HepG2 (cell line): Measurements from ENCODE around the gene NEURL2. TPM values are rescaled to one million over a fixed set of nuclear protein-coding genes. Genes with fewer than 3 reads are reported as not detected.
A peak's percentile ranks its signal among the peaks of the same experiment; 100 is the strongest.

Experiments used
- AHR ChIP-seq: IDR thresholded peaks from 2 replicates; pipeline ENCODE4 v1.6.1; 2018; ENCODE audit warnings: missing genetic modification reagents, missing compliant biosample characterization
- CTCF ChIP-seq: sonication (generic); formaldehyde crosslinking; IDR thresholded peaks from 2 replicates; pipeline ENCODE4 v1.5.0; 2020; ENCODE audit warnings: mild to moderate bottlenecking, missing genetic modification reagents, moderate library complexity
- EED ChIP-seq: sonication (generic); formaldehyde crosslinking; IDR thresholded peaks from 2 replicates; pipeline ENCODE4 v1.5.0; 2020; ENCODE audit warnings: mild to moderate bottlenecking, missing genetic modification reagents
- ETS1 ChIP-seq: sonication (generic); formaldehyde crosslinking; IDR thresholded peaks from 2 replicates; pipeline ENCODE4 v1.4.0; 2020; ENCODE audit warnings: missing genetic modification reagents
- FIP1L1 ChIP-seq: fragments of 200-400 bp; formaldehyde crosslinking; IDR thresholded peaks from 2 replicates; pipeline ENCODE4 v1.6.1; 2018; ENCODE audit warnings: low read depth, mild to moderate bottlenecking, low read length, moderate library complexity, borderline replicate concordance; ENCODE audit not compliant: insufficient read depth
- FLYWCH1 ChIP-seq: sonication (generic); formaldehyde crosslinking; IDR thresholded peaks from 2 replicates; pipeline ENCODE4 v1.8.1; 2023; ENCODE audit warnings: mild to moderate bottlenecking, missing genetic modification reagents
- GPBP1L1 ChIP-seq: sonication (generic); formaldehyde crosslinking; IDR thresholded peaks from 2 replicates; pipeline ENCODE4 v1.5.0; 2020; ENCODE audit warnings: mild to moderate bottlenecking, missing genetic modification reagents
- HBP1 ChIP-seq: IDR thresholded peaks from 2 replicates; pipeline ENCODE4 v1.6.1; 2016; ENCODE audit warnings: low read depth, control low read depth
- HCFC1 ChIP-seq: fragments of 150-350 bp; IDR thresholded peaks from 2 replicates; pipeline ENCODE4 v1.6.1; 2014; ENCODE audit warnings: low read depth, low read length
- NR1H2 ChIP-seq: sonication (generic); formaldehyde crosslinking; IDR thresholded peaks from 2 replicates; pipeline ENCODE4 v1.8.1; 2022; ENCODE audit warnings: low read depth, missing genetic modification reagents, borderline replicate concordance
- PAF1 ChIP-seq: IDR thresholded peaks from 2 replicates; pipeline ENCODE4 v1.6.1; 2016; ENCODE audit warnings: missing genetic modification reagents, missing compliant biosample characterization
- PITX1 ChIP-seq: sonication (generic); formaldehyde crosslinking; IDR thresholded peaks from 2 replicates; pipeline ENCODE4 v1.5.1; 2020; ENCODE audit warnings: mild to moderate bottlenecking, missing genetic modification reagents
- PREB ChIP-seq: sonication (generic); formaldehyde crosslinking; IDR thresholded peaks from 2 replicates; pipeline ENCODE4 v1.4.0; 2020; ENCODE audit warnings: missing genetic modification reagents
- SNAPC2 ChIP-seq: sonication (generic); formaldehyde crosslinking; IDR thresholded peaks from 2 replicates; pipeline ENCODE4 v1.8.1; 2022; ENCODE audit warnings: mild to moderate bottlenecking, missing genetic modification reagents
- TRIM24 ChIP-seq: sonication (generic); formaldehyde crosslinking; IDR thresholded peaks from 2 replicates; pipeline ENCODE4 v1.8.0; 2022; ENCODE audit warnings: mild to moderate bottlenecking, missing genetic modification reagents
- TSC22D2 ChIP-seq: sonication (generic); formaldehyde crosslinking; IDR thresholded peaks from 2 replicates; pipeline ENCODE4 v1.5.1; 2020; ENCODE audit warnings: missing genetic modification reagents, mild to moderate bottlenecking, borderline replicate concordance
- ZBTB2 ChIP-seq: sonication (generic); formaldehyde crosslinking; IDR thresholded peaks from 2 replicates; pipeline ENCODE4 v1.8.0; 2022; ENCODE audit warnings: low read depth, missing genetic modification reagents
- ZNF10 ChIP-seq: sonication (generic); formaldehyde crosslinking; IDR thresholded peaks from 2 replicates; pipeline ENCODE4 v1.4.0; 2020; ENCODE audit warnings: mild to moderate bottlenecking, low read depth, missing genetic modification reagents, borderline replicate concordance
- ZNF543 ChIP-seq: sonication (generic); formaldehyde crosslinking; IDR thresholded peaks from 2 replicates; pipeline ENCODE4 v1.4.0; 2020; ENCODE audit warnings: mild to moderate bottlenecking, missing genetic modification reagents
- ZNF557 ChIP-seq: sonication (generic); formaldehyde crosslinking; IDR thresholded peaks from 2 replicates; pipeline ENCODE4 v1.4.0; 2020; ENCODE audit warnings: missing genetic modification reagents
- ZNF644 ChIP-seq: IDR thresholded peaks from 2 replicates; pipeline ENCODE4 v1.6.1; 2016; ENCODE audit warnings: low read depth
- polyA plus RNA-seq, 8 experiments: library from polyadenylated mRNA; depleted of rRNA in 3 of 8; stranded (reverse) in 7 of 8; unstranded in 1 of 8; fragments of >200 nt; fragmentation: Illumina TruSeq in 4 of 8; extraction: Trizol in 4 of 8; gene quantifications; 2 replicates each; pipeline versions ENCODE4 v1.2.1 to v1.2.3, GENCODE V29; 2011 to 2016; ENCODE audit warnings: low read depth in 4 of 8, missing spikeins in 1 of 8, mixed read lengths in 1 of 8; ENCODE audit not compliant: insufficient read depth in 1 of 8
- total RNA-seq, 5 experiments: library from RNA; depleted of rRNA; stranded (reverse); fragments of >200 nt; fragmentation: Illumina TruSeq; extraction: Trizol; gene quantifications; 2 replicates each; pipeline ENCODE4 v1.2.3, GENCODE V29; 2016; ENCODE audit warnings: low read depth in 1 of 5

Gene NEURL2
- total and polyA plus RNA-seq, 2 of the 13 experiments (the other 11 are each of a cell fraction or from before 2014, with no cell fraction given): 7.2 to 9.7 TPM

- TF ChIP-seq PITX1 (CRISPR knock-in tag) (peak; percentile 77; the same call in 1 of the 2 replicates), GPBP1L1 (no peak), ETS1 (CRISPR knock-in tag) (no peak), ZNF644 (0 out of 2 replicates have a peak, but pooled peaks have one; percentile 33), TRIM24 (CRISPR knock-in tag) (no peak), NR1H2 (no peak), EED (CRISPR knock-in tag) (peak; percentile 70; the same call in 1 of the 2 replicates), PAF1 (CRISPR knock-in tag) (peak; percentile 69; the same call in 1 of the 2 replicates), ZNF543 (CRISPR knock-in tag) (0 out of 2 replicates have a peak, but pooled peaks have one; percentile 40), ZNF10 (CRISPR knock-in tag) (no peak), PREB (CRISPR knock-in tag) (no peak), CTCF (no peak), FLYWCH1 (CRISPR knock-in tag) (no peak), ZNF557 (CRISPR knock-in tag) (peak; percentile 39), TSC22D2 (CRISPR knock-in tag) (peak; percentile 42; the same call in 1 of the 2 replicates), AHR (CRISPR knock-in tag) (peak; percentile 79; the same call in 1 of the 2 replicates), SNAPC2 (CRISPR knock-in tag) (peak; percentile 81), HCFC1 (peak; percentile 28; the same call in 1 of the 2 replicates), ZBTB2 (CRISPR knock-in tag) (no peak), FIP1L1 (no peak), HBP1 (peak; percentile 98)
Measured at GRCh38 chr20:45880988-45881788, 9.8 kb downstream of the NEURL2 start, which contains the start of gene ZSWIM1 (continued).
